CD4-positive, CD25-positive, alpha-beta regulatory T cell (primary cell): ENCODE measurements around the gene THAP4. TPM values are rescaled to one million over a fixed set of nuclear protein-coding genes. Genes with fewer than 3 reads are reported as not detected.

Source experiments
- ATAC-seq, 2 donors: fragments of 150-1000 bp; cut with Tn5 transposase; one replicate each; pipeline ENCODE4 v1.10.0; 2021; ENCODE audit warnings: low read depth in 2 of 2, moderate number of reproducible peaks in 2 of 2, moderate library complexity in 1 of 2
- DNase-seq, 3 donors: peaks; one replicate each; pipeline versions ENCODE4 v3.0.0 to v3.0.0-alpha.2; 2012 to 2022; ENCODE audit warnings: mixed read lengths in 1 of 3
- H3K27ac ChIP-seq: one replicate; pipeline ENCODE4 v1.7.0; 2013; ENCODE audit warnings: mild to moderate bottlenecking, low read length; ENCODE audit not compliant: insufficient read depth, poor library complexity, severe bottlenecking
- H3K27me3 ChIP-seq: one replicate; pipeline ENCODE4 v1.7.0; 2013; ENCODE audit warnings: low read length; ENCODE audit not compliant: control insufficient read depth, insufficient read depth
- H3K36me3 ChIP-seq: one replicate; pipeline ENCODE4 v1.7.0; 2013; ENCODE audit warnings: mild to moderate bottlenecking, low read length, moderate library complexity; ENCODE audit not compliant: control insufficient read depth, insufficient read depth
- H3K4me1 ChIP-seq: 2 replicates; pipeline ENCODE4 v1.7.0; 2013; ENCODE audit warnings: mild to moderate bottlenecking, low read length; ENCODE audit not compliant: insufficient read depth, control insufficient read depth, poor library complexity, severe bottlenecking
- H3K4me3 ChIP-seq: one replicate; pipeline ENCODE4 v1.7.0; 2013; ENCODE audit warnings: low read depth, mild to moderate bottlenecking, low read length, moderate library complexity
- H3K9me3 ChIP-seq, 2 experiments: 1 replicate in 1 of 2; 2 replicates in 1 of 2; pipeline ENCODE4 v1.7.0; 2013; ENCODE audit warnings: low read length in 2 of 2, mild to moderate bottlenecking in 1 of 2, moderate library complexity in 1 of 2; ENCODE audit not compliant: control insufficient read depth in 2 of 2
- H3K27ac Mint-ChIP-seq, 3 donors: one replicate each; pipeline ENCODE4 v1.8.0; 2020 to 2022; ENCODE audit warnings: mild to moderate bottlenecking in 3 of 3, mixed read lengths in 3 of 3, moderate library complexity in 2 of 3
- H3K27me3 Mint-ChIP-seq: one replicate; pipeline ENCODE4 v1.8.0; 2022; ENCODE audit warnings: mild to moderate bottlenecking, mixed read lengths
- H3K36me3 Mint-ChIP-seq: one replicate; pipeline ENCODE4 v1.8.0; 2020; ENCODE audit warnings: mixed read lengths
- H3K4me1 Mint-ChIP-seq, 4 donors: one replicate each; pipeline ENCODE4 v1.8.0; 2020 to 2022; ENCODE audit warnings: mixed read lengths in 4 of 4, mild to moderate bottlenecking in 1 of 4
- H3K4me3 Mint-ChIP-seq, 4 donors: one replicate each; pipeline ENCODE4 v1.8.0; 2020 to 2022; ENCODE audit warnings: mild to moderate bottlenecking in 4 of 4, mixed read lengths in 4 of 4, moderate library complexity in 3 of 4
- H3K9me3 Mint-ChIP-seq, 7 donors: one replicate each; pipeline ENCODE4 v1.8.0; 2020 to 2022; ENCODE audit warnings: mixed read lengths in 7 of 7, mild to moderate bottlenecking in 3 of 7, moderate library complexity in 2 of 7
- polyA plus RNA-seq, 4 donors: library from polyadenylated mRNA; unstranded; fragments of 300-500 nt; fragmentation: Illumina TruSeq; gene quantifications; one replicate each; pipeline ENCODE4 v1.2.3, GENCODE V29; 2021
- total RNA-seq: library from RNA; stranded (reverse); gene quantifications from one replicate; pipeline ENCODE4 v1.2.3, GENCODE V29; 2022

THAP4 gene
- total and polyA plus RNA-seq, 5 donors from 2014 or later = 37.5 to 47.8 (median 40.0) TPM

GRCh38 chr2:241618296-241618805 is 18.6 kb downstream of the THAP4 start:
- Histone ChIP-seq H3K36me3 (no peaks in the 10 kb centered on the region), H3K4me3 (peak overlapping the region; percentile 91), H3K4me1 (peaks cover 18% of the 10 kb centered on the region), H3K27me3 (no peaks in the 10 kb centered on the region), H3K9me3 (no peaks in the 10 kb centered on the region), H3K27ac (peak overlapping the region; percentile 75)
- DNase-seq (peak in 1 of 3 donors; percentile 21), ATAC-seq (no peak)
- Mint-ChIP-seq H3K36me3 (peaks cover 8% of the 10 kb centered on the region), H3K9me3 (no peaks in the 10 kb centered on the region), H3K27me3 (no peaks in the 10 kb centered on the region), H3K4me3 (peak overlapping the region; percentile 82 to 95 (median 92)), H3K27ac (peak overlapping the region in 2 of 3 donors; percentile 90 to 92), H3K4me1 (peaks cover 11 to 45% (median 33%) of the 10 kb centered on the region in 4 donors)

- peak; percentile 74 to 75 for ATAC-seq
- Mint-ChIP-seq H3K36me3 (peaks cover 8% of the 10 kb centered on the region), H3K27me3 (no peaks in the 10 kb centered on the region), H3K4me3 (peak overlapping the region; percentile 82 to 95 (median 92)), H3K4me1 (peaks cover 11 to 45% (median 34%) of the 10 kb centered on the region in 4 donors), H3K27ac (peak overlapping the region; percentile 90 to 98 (median 92)), H3K9me3 (no peaks in the 10 kb centered on the region)
- peak; percentile 19 to 82 (median 69) for DNase-seq
- Histone ChIP-seq H3K9me3 (no peaks in the 10 kb centered on the region), H3K4me1 (peaks cover 18% of the 10 kb centered on the region), H3K27me3 (no peaks in the 10 kb centered on the region), H3K4me3 (peak overlapping the region; percentile 91), H3K27ac (peak overlapping the region; percentile 75), H3K36me3 (no peaks in the 10 kb centered on the region)
Observed at GRCh38 chr2:241617431-241618154, 19.4 kb downstream of the THAP4 start.

GRCh38 chr2:241616168-241617125 is 20.5 kb downstream of the THAP4 start:
- DNase-seq = no peak
- Mint-ChIP-seq H3K27me3 (no peaks in the 10 kb centered on the region), H3K36me3 (peaks cover 6% of the 10 kb centered on the region), H3K9me3 (no peaks in the 10 kb centered on the region), H3K4me3 (peak overlapping the region; percentile 54 to 95 (median 92)), H3K27ac (peak overlapping the region; percentile 46 to 95 (median 92)), H3K4me1 (peaks cover 9 to 52% (median 38%) of the 10 kb centered on the region in 4 donors)
- no peaks in the 10 kb centered on the region for H3K9me3 ChIP-seq
- H3K27ac ChIP-seq = peak overlapping the region; percentile 75
- H3K36me3 ChIP-seq = no peaks in the 10 kb centered on the region
- ATAC-seq = no peak
- peaks cover 18% of the 10 kb centered on the region for H3K4me1 ChIP-seq
- H3K4me3 ChIP-seq = peak overlapping the region; percentile 91
- H3K27me3 ChIP-seq = no peaks in the 10 kb centered on the region

- H3K36me3 Mint-ChIP-seq = peaks cover under 1% of the 10 kb centered on the region
- Histone ChIP-seq H3K4me3 (no peak overlapping the region), H3K9me3 (no peaks in the 10 kb centered on the region), H3K36me3 (no peaks in the 10 kb centered on the region), H3K4me1 (peaks cover 20% of the 10 kb centered on the region), H3K27me3 (no peaks in the 10 kb centered on the region), H3K27ac (no peak overlapping the region)
- H3K27ac Mint-ChIP-seq = peak overlapping the region in 2 of 3 donors; percentile 46 to 92
- no peaks in the 10 kb centered on the region for H3K27me3 Mint-ChIP-seq
- no peak for ATAC-seq
- no peak for DNase-seq
- no peaks in the 10 kb centered on the region for H3K9me3 Mint-ChIP-seq
- peak overlapping the region in 3 of 4 donors; percentile 54 to 93 (median 87) for H3K4me3 Mint-ChIP-seq
- H3K4me1 Mint-ChIP-seq = peaks cover 6 to 51% (median 34%) of the 10 kb centered on the region in 4 donors
Observed at GRCh38 chr2:241615522-241616052, 21.4 kb downstream of the THAP4 start.

- no peak overlapping the region for H3K27ac Mint-ChIP-seq
- no peaks in the 10 kb centered on the region for H3K9me3 ChIP-seq
- peaks cover 6 to 56% (median 34%) of the 10 kb centered on the region in 4 donors for H3K4me1 Mint-ChIP-seq
- H3K36me3 Mint-ChIP-seq = no peaks in the 10 kb centered on the region
- no peak overlapping the region for H3K27ac ChIP-seq
- no peaks in the 10 kb centered on the region for H3K9me3 Mint-ChIP-seq
- no peak overlapping the region for H3K4me3 ChIP-seq
- H3K27me3 ChIP-seq = no peaks in the 10 kb centered on the region
- ATAC-seq (no peak), DNase-seq (no peak)
- H3K4me3 Mint-ChIP-seq = peak overlapping the region in 1 of 4 donors; percentile 56
- peaks cover 26% of the 10 kb centered on the region for H3K4me1 ChIP-seq
- H3K36me3 ChIP-seq = no peaks in the 10 kb centered on the region
- H3K27me3 Mint-ChIP-seq = no peaks in the 10 kb centered on the region
Observed at GRCh38 chr2:241615041-241615440, 21.9 kb downstream of the THAP4 start.

- Mint-ChIP-seq H3K27me3 (no peaks in the 10 kb centered on the region), H3K9me3 (no peaks in the 10 kb centered on the region), H3K27ac (no peak overlapping the region), H3K4me3 (peak overlapping the region in 2 of 4 donors; percentile 60 to 76), H3K36me3 (no peaks in the 10 kb centered on the region), H3K4me1 (peaks cover 18 to 57% (median 38%) of the 10 kb centered on the region in 4 donors)
- no peak for DNase-seq
- H3K36me3 ChIP-seq = no peaks in the 10 kb centered on the region
- no peak overlapping the region for H3K27ac ChIP-seq
- no peaks in the 10 kb centered on the region for H3K9me3 ChIP-seq
- H3K4me3 ChIP-seq = no peak overlapping the region
- no peaks in the 10 kb centered on the region for H3K27me3 ChIP-seq
- ATAC-seq = no peak
- peaks cover 39% of the 10 kb centered on the region for H3K4me1 ChIP-seq
Observed at GRCh38 chr2:241613017-241613780, 23.8 kb downstream of the THAP4 start.
